Ureter (tissue), 1 donor: ENCODE results near the gene PNMT. TPM values are rescaled to one million over a fixed set of nuclear protein-coding genes. Genes with fewer than 3 reads are reported as not detected.
A peak's percentile ranks its signal among the peaks of the same experiment; 100 is the strongest.

Source experiments
- DNase-seq: peaks from one replicate; pipeline ENCODE4 v3.0.0-alpha.2; 2020; ENCODE audit warnings: low spot score
- total RNA-seq: library from RNA; stranded (reverse); gene quantifications from one replicate; pipeline ENCODE4 v1.2.4, GENCODE V29; 2023
- donor health status: DM: yes; HTN: yes; CAD: no.

Gene PNMT
- total RNA-seq: 7.1 TPM

GRCh38 chr17:39667945-39668924 is at the start of gene PNMT:
Gene PNMT, plus strand, starts transcription at chr17:39668453. Its CDS starts 23 bp downstream, at chr17:39668476.
- DNase-seq: peak; percentile 69

- DNase-seq: no peak
Observed at GRCh38 chr17:39618956-39619785, 49.1 kb upstream of the PNMT start.

GRCh38 chr17:39619786-39620101 is 48.5 kb upstream of the PNMT start:
- no peak for DNase-seq

- DNase-seq: peak; percentile 91
Observed at GRCh38 chr17:39621523-39622379, 46.5 kb upstream of the PNMT start.

- DNase-seq: no peak
Observed at GRCh38 chr17:39622380-39623006, 45.8 kb upstream of the PNMT start.

GRCh38 chr17:39623356-39623950 is 44.8 kb upstream of the PNMT start:
- peak; percentile 88 for DNase-seq

GRCh38 chr17:39624313-39624712 is 43.9 kb upstream of the PNMT start:
- no peak for DNase-seq

- DNase-seq: no peak
Observed at GRCh38 chr17:39625198-39625785, 43.0 kb upstream of the PNMT start.

- DNase-seq: peak; percentile 60
Observed at GRCh38 chr17:39626171-39627046, 41.8 kb upstream of the PNMT start, which contains the start of gene PPP1R1B. Gene PPP1R1B, plus strand, starts transcription at chr17:39626952. Its CDS starts 441 bp downstream, at chr17:39627393.

GRCh38 chr17:39627047-39627711 is 41.1 kb upstream of the PNMT start:
- DNase-seq: no peak

- DNase-seq: no peak
Observed at GRCh38 chr17:39627712-39628516, 40.3 kb upstream of the PNMT start.

GRCh38 chr17:39628655-39629493 is 39.4 kb upstream of the PNMT start:
- DNase-seq: no peak

- no peak for DNase-seq
Observed at GRCh38 chr17:39629494-39629880, 38.8 kb upstream of the PNMT start.

GRCh38 chr17:39629898-39630297 is 38.4 kb upstream of the PNMT start:
- no peak for DNase-seq

- DNase-seq: no peak
Observed at GRCh38 chr17:39631403-39631802, 36.9 kb upstream of the PNMT start.

- DNase-seq: peak; percentile 75
Observed at GRCh38 chr17:39632153-39632941, 35.9 kb upstream of the PNMT start.
